ENCODE data around the gene GGT7.
"Not testable (repeated sequence)": the region's sequence is repeated elsewhere in the genome, so short reads cannot be mapped to it uniquely, and the experiment has no call there.

Gene GGT7

DNA sequence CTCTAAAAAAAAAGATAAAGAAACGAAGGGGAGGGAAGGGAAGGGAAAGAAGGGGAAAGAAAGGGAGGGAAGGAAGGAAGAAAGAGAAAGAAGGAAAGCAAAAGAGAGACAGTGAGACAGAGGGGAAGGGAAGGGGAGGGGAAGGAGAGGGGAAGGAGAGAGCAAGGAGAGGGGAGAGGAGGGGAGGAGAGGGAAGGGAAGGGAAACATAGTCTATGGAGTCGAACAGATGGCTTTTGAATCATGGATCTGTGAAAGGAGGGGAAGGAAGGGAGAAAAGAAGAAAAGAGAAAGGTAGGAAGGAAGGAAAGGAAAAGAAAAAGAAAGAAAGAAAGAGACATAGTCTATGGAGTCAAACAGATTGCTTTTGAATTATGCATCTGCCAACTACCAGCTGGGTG is 30.5 kb downstream of the GGT7 start:
- no peak for DNase-seq

DNA sequence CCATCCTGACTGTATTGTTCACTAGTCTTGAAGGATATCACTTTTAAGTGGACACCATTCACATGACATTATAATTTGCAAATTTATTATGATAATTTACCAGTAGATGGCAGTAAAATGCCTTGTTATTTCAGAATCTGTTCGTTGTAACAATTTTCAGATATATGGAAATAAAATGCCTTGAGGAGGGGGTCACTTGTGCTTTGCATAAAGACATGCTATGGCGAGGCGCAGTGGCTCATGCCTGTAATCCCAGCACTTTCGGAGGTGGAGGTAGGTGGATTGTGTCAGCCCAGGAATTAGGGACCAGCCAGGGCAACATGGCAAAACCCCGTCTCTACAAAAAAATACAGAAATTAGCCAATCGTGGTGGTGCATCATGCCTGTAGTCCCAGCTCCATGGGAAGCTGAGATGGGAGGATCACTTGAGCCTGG is 38.2 kb downstream of the GGT7 start:
- peak; percentile 7 to 81 for DNase-seq

DNA sequence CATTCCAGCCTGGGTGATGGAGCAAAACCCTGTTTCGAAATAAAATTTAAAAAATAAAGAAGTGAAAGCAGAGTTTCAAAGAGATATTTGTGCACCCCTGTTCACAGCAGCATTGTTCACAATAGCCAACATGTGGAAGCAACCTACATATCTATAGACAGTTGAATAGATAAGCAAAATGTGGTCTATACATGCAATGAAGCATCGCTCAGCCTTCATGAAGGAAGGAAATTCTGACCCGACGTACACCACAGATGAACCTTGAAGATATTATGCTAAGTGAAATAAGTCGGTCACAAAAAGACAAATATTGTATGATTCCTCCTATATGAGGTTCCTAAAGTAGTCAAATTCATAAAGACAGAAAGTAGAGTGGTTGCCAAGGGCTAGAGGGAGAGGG is 40.7 kb downstream of the GGT7 start:
- DNase-seq, result peak; percentile 5 to 17

DNA sequence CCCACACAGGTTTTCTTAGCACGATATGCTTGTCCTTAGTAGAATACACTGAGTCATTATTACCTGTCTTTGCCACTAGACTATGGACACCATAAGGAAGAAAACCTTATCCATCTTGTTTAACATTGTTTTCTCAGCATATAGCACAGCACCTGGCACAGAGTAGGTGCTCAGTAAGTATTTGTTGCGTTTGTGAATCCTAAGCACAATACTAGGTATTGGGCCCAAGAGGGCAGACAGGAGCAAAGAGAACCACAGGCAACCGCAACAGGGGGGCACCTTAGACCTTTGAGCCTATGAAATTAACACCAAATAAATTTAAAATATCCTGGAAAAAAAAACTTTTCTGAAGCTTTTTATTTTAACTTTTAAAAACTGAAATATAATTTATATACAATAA is 43.5 kb downstream of the GGT7 start:
- DNase-seq, result no peak

DNA sequence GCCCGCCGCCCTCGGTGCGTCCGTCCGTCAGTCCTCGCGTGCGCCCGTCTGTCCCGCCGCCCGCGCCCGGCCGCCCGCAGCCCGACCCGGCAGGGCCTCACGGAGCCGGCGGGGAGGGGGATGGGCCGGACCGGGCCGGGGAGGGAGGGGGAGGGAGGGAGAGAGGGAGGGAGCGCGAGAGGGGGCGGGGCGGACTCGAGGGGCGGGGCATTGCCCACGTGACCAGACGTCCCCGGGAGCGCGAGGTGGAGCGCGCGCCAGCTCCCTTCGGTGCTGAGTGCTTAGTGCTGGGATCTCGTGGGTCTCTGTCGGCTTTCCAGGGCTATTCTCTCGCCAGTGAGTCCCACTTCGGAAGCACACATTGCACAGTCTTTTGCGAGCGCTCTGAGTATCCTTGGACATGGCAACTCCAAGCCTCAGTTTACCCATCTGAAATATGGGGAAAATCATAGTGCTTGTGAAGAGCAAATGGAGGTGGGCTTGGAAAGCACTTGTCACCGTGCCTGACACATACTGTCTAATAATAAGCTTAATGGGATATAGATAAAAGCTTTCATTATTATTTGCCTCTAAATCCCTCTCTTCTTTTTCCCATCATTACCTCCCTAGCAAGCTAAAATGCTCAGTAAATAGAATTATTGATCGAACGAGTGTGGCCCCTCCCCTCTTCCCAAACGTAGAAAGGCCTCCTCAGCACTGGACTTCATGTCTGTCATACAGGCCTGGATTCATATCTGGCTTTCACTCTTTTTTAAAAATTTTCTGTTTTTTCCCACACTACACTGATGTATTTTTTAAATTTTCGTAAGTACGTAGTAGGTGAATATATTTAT is 46.9 kb downstream of the GGT7 start, which contains the start of gene NCOA6:
Gene NCOA6 (minus strand): TSS at position 122 of the 833 bp plus-strand sequence. CDS start 43,296 bp downstream, outside the sequence.
- DNase-seq, result peak; percentile 80 to 86

DNA sequence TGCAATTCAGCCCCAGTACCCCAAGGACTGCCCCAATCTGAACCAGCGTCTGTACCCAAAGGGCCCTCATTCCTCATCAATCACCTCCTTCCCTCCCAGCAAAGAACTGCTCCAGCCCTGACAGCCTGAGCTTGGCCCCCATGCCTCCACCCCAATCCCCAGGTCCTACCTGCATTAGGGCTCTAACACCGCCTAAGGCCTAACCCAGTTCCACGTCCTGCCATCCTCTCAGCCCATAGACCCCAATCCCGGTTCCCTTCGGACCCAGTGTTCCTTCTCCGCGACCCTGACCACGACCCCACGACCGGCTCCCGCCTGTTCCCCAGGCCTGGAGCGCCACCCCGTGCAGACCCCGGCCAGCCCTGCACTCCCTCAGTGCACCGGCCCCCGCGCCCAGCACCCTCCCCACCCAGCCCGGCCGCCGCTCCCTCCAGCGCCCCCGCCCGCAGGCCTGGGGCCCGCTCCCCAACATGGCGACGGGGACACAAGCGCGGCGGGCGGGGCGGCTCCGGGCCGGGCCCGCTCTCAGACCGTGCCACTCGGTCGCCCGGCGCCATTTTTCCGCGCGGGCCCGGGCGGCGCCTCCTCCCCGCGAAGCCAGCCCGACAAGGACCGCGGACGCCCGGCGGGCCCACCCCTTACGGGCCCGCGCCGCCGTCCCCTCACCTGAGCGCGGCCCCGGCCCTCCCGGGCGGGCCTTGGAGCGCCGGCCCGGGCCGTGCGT is 47.7 kb downstream of the GGT7 start:
- peak; percentile 34 to 64 for DNase-seq

DNA sequence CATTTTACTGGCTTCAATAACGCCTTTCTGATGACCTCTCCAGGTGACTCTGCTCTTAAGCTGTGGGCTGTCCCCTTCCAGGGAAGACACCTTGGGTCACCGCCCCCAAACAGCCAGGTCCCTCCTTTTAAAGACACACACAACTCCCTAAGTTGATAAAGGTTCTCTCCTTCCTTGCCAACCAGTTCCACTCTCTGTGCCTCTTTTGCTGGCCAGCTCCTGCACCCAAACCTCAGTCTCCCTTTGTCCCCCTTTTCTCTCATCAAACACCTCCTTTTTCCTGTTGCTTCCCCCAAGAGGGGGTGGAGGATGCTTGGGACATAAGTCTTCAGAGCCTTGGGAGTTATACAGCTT is 48.2 kb downstream of the GGT7 start:
- DNase-seq, result peak; percentile 48 to 60

DNA sequence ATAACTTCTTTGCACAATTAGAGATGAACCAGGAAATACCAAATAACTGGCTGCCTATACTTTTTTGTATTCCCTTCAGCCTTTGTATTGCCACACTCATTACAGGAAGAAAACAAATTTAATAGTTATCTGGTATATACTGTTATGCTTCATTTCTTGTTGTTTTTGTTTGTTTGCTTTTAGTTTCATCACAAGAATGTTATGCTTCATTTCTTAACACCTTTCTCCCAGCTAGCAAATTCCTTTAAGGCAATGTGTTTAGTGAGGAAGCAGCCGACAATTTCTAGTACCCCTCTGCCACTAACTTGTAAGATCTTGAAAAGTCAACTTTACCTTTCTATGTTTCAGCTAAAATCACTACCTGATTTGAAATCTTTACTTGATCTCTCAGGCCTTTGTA is 48.6 kb downstream of the GGT7 start:
- no peak for DNase-seq

DNA sequence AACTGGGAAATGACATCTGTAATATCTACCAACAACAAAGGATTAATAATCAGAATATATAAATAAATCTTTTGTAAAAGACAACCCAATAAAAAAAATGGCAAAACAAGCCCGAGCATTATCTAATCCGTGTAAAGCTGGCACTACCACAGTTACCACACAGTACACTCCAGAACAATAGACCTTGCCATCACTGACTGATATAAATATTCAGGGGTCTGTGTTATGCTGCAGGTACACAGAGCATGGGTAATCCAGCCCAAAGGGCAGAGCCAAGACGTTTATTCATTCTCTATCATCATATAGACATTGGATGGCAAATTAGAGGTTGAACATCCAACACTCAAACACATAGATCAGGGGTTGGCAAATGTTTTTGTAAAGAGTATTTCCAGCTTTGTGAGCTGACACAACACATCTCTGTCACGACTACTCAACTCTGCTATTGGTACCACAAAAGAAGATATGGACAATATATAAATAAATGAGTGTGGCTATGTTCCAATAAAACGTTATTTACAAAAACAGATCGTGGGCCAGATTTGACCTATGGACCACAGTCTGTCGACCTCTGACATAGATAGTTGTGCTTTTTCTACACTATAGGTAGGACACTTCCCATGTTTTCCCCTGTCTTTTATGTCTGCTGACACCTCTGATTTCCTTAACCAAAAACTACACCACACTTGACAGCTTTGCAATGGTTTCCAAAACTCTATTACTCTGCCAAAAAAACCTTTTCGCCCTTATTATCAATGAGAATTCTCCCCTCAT is 51.7 kb downstream of the GGT7 start:
- no peak for DNase-seq

DNA sequence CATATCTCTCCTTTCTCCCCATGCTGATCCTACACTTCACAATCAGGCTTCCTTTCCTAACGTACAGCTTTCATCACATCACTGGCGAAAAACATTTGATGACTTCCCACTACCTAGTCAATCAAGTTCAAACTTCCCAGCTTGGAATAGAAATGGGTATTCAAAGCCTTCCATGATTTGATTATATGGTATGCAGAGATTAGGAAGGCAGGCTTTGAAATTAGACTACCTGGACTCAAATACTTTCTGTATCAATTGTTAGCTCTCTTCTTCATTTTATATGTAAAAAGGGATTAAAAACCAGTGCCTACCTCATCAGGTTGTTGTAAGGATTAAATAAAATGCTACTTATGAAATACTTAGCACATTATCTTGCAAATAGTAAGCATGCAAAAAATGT is 54.9 kb downstream of the GGT7 start:
- DNase-seq, result no peak

DNA sequence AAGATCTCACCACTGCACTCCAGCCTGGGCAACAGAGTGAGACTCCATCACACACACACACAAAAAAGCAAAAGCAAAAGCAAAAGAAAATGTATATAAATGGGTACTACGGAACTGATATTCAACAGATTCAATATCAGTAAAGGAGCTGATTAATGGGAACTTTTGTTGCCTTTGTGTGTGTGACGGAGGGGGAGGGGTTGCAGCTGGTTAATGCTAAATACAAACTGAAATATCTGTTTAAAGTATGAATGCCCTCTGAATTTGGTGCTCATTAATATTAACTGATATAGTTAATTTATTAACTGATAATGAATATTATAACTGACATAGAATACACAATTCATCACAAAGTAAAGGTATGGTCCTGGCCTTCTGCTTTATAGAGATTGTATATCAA is 55.6 kb downstream of the GGT7 start:
- no peak for DNase-seq

DNA sequence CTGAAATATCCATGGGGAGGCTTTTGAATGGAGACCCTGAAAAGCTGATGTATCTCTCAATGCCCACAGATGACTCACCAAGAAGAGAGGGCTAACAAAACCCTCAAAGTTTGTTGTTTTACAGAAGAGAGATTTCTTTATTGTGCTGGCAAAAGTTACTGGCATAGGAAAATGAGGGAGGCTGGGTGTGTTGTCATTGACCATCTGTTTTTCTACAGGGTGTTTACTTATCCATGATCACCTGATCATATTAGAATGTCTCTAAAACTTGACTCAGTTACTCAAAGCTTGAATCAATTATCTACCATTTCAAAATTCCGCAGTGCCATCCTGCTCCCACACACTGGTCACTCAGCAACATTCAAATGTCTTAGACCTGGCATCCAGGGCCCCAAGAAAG is 57.0 kb downstream of the GGT7 start:
- no peak for DNase-seq

DNA sequence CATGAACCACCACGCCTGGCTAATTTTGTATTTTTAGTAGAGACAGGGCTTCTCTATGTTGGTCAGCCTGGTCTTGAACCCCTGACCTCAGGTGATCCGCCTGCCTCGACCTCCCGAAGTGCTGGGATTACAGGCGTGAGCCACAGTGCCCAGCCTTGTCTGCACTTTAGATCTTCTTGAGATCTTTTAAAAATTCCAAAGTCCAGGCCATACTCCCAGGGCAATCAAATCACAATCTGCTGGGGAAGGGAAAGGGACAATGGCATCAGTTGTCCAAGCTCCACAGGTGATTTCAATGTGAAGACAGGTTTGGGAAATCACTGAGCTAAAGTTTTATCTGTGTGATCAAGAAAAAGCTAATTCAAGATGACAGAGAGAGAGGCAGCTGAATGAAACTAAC is 64.1 kb downstream of the GGT7 start:
- no peak for DNase-seq

DNA sequence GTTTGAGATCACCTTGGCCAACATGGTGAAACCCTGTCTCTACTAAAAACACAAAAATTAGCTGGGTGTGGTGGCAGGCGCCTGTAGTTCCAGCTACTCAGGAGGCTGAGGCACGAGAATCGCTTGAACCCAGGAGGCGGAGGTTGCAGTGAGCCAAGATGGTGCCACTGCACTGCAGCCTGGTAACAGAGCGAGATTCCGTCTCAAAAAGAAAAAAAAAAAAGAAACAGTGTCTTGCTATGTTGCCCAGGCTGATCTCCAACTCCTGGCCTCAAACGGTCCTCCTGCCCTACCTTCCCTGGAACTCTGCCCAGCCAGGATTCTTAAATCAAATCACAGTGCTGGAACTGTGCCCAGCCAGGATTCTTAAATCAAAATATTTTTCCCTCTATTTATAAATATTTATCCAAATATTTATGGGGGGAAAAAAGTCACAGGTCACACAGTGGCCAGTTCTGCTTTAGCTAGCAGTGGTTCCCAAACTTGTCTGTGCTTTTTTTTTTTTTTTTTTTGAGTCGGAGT is 64.7 kb downstream of the GGT7 start:
- DNase-seq, result not testable (repeated sequence)

DNA sequence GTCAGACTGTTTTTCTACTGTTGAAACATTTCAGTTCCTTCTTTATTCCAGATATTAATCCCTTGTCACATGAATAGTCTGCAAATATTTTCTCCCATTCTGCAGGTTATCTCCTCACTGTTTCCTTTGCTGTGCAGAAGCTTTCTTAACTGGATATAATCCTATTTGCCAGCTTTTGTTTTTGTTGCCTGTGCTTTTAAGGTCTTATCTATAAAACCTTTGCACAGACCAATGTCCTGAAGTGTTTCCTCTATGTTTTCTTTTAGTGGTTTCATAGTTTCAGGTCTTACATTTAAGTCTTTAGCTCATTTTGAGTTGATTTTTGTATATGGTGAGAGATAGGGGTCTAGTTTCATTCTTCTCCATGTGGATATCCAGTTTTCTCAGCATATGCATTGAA is 66.4 kb downstream of the GGT7 start:
- no peak for DNase-seq

DNA sequence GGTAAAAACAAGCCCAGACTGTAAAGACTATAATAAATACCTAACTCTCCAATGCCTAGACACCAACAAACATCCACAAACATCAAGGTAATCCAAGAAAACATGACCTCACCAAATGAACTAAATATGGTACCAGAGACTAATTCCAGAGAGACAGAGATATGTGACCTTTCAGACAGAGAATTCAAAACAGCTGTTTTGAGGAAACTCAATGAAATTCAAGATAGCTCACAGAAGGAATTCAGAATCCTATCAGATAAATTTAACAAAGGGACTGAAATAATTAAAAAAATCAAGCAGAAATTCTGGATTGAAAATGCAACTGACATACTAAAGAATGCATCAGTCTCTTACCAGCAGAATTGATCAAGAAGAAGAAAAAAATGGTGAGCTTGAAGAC is 73.8 kb downstream of the GGT7 start:
- no peak for DNase-seq

DNA sequence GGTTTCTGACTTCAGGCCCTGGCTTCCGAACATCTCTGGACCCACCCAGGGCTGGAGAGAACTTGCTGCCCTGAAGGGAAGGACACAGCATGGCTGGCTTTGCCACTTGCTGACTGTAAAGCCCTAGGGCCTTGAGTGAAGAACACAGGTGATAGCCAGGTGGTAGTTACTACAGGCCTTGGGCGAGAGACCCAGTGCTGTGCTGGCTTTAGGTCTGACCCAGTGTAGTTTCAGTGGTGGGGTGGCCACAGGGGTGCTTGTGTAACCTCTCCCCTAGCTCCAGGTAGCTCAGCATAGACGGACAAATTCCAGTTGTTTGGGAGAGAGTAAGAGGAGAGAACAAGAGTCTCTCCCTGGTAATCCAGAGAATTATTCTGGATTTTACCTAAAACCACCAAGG is 74.3 kb downstream of the GGT7 start:
- no peak for DNase-seq

DNA sequence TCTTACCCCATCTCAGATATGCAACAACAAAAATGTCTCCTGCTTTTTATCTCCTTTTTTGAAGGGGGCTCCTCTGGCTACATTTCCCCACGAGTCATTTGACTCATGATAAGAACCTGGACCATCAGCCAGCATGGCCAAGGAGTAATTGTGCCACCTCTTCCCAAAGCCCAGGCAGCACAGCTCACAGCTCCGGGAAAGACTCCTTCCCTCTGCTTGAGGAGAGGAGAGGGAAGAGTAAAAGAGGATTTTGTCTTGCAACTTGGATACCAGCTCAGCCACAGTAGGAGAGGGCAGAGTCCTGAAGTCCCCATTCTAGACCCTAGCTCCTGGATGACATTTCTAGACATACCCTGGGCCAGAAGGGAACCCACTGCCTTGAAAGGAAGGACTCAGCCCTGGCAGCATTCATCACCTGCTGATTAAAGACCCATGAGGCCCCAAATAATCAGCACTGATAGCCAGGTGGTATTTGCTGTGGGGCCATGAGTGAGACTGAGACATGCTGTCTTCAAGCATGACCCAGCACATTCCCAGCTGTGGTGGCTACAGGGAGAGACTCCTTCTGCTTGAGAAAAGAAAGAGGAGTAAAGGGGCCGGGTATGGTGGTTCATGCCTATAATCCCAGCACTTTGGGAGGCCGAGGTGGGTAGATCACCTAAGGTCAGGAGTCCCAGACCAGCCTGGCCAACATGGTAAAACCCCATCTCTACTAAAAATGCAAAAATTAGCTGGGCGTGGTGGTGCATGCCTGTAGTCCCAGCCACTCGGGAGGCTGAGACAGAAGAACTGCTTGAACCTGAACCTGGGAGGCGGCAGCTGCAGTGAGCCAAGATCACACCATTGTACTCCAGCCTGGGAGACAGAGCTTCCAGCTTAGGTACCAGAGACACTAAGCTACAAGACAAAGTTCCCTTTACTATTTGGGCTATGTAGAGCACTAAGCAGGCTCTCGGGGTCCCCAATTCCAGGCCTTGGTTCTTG is 75.4 kb downstream of the GGT7 start:
- no peak for DNase-seq
